Measurements from ENCODE around the gene PKP1. TPM values are rescaled to one million over a fixed set of nuclear protein-coding genes. Genes with fewer than 3 reads are reported as not detected.

Gene PKP1
- total RNA-seq, 1 donor from 2014 or later = 409 TPM

GRCh38 chr1:201378804-201379203 lies 95.5 kb downstream of the PKP1 start:
- H3K27ac ChIP-seq = no peak overlapping the region
- no peaks in the 10 kb centered on the region for H3K36me3 ChIP-seq
- no peak for DNase-seq (ENCODE audit: extremely low spot score in 2 of 2)
- intact Hi-C loops (cut with DNase I) = no loop called here
- no peaks in the 10 kb centered on the region for H3K9me3 ChIP-seq
- no peaks in the 10 kb centered on the region for H3K4me1 ChIP-seq
- H3K27me3 ChIP-seq = no peaks in the 10 kb centered on the region
- TF ChIP-seq POLR2AphosphoS5 (IDR thresholded peaks at IDR 0.05; ENCODE audit: insufficient read depth in 1 of 2, low read depth in 1 of 2) (no peak), POLR2A (IDR thresholded peaks at IDR 0.05) (no peak)
- no peak overlapping the region for H3K4me3 ChIP-seq

- H3K27me3 ChIP-seq = no peaks in the 10 kb centered on the region
- no peaks in the 10 kb centered on the region for H3K9me3 ChIP-seq
- no peak for DNase-seq (ENCODE audit: extremely low spot score in 2 of 2)
- H3K36me3 ChIP-seq = no peaks in the 10 kb centered on the region
- H3K4me1 ChIP-seq = no peaks in the 10 kb centered on the region
- TF ChIP-seq POLR2AphosphoS5 (IDR thresholded peaks at IDR 0.05; ENCODE audit: insufficient read depth in 1 of 2, low read depth in 1 of 2) = no peak
- TF ChIP-seq POLR2A (IDR thresholded peaks at IDR 0.05) = no peak
- no peak for TF ChIP-seq CTCF (IDR thresholded peaks at IDR 0.05)
- intact Hi-C loops (cut with DNase I) = no loop called here
- no peak overlapping the region for H3K4me3 ChIP-seq
- H3K27ac ChIP-seq = no peak overlapping the region
These were observed 96.5 kb downstream of the PKP1 start for GRCh38 chr1:201379733-201380242.

GRCh38 chr1:201381130-201381529 lies 97.8 kb downstream of the PKP1 start:
- Histone ChIP-seq H3K4me3 (no peak overlapping the region), H3K36me3 (no peaks in the 10 kb centered on the region), H3K4me1 (no peaks in the 10 kb centered on the region), H3K27me3 (no peaks in the 10 kb centered on the region), H3K9me3 (no peaks in the 10 kb centered on the region), H3K27ac (no peak overlapping the region)
- TF ChIP-seq POLR2AphosphoS5 (IDR thresholded peaks at IDR 0.05; ENCODE audit: insufficient read depth in 1 of 2, low read depth in 1 of 2) (no peak), POLR2A (IDR thresholded peaks at IDR 0.05) (no peak), CTCF (IDR thresholded peaks at IDR 0.05) (no peak)
- intact Hi-C loops (cut with DNase I) = no loop called here
- no peak for DNase-seq (ENCODE audit: extremely low spot score in 2 of 2)

Other genes with a start within 250 kb of the PKP1 start
- gene CACNA1S, start 171.1 kb upstream of the PKP1 start, total RNA-seq = not detected
- not detected for gene ASCL5, start 156.3 kb upstream of the PKP1 start, total RNA-seq
- gene TMEM9, start 129.0 kb upstream of the PKP1 start, total RNA-seq = 58.7 TPM
- not detected for gene IGFN1, start 92.7 kb upstream of the PKP1 start, total RNA-seq
- gene TNNT2, start 94.2 kb downstream of the PKP1 start, total RNA-seq = 9.8 TPM
- gene LAD1, start 115.8 kb downstream of the PKP1 start, total RNA-seq = 91.8 TPM
- gene TNNI1, start 138.2 kb downstream of the PKP1 start, total RNA-seq = not detected
- 80.5 TPM for gene PHLDA3, start 185.7 kb downstream of the PKP1 start, total RNA-seq
- 729 TPM for gene CSRP1, start 223.6 kb downstream of the PKP1 start, total RNA-seq